GM12872 (cell line): ENCODE results near the gene MAP3K9.

Experiments used
- TF ChIP-seq, protein P1 (sequence below): IDR thresholded peaks from 3 replicates; pipeline ENCODE4 v1.5.1; 2011; ENCODE audit warnings: low read depth, mild to moderate bottlenecking, low read length, moderate library complexity; ENCODE audit not compliant: insufficient read depth

MAP3K9 gene

DNA sequence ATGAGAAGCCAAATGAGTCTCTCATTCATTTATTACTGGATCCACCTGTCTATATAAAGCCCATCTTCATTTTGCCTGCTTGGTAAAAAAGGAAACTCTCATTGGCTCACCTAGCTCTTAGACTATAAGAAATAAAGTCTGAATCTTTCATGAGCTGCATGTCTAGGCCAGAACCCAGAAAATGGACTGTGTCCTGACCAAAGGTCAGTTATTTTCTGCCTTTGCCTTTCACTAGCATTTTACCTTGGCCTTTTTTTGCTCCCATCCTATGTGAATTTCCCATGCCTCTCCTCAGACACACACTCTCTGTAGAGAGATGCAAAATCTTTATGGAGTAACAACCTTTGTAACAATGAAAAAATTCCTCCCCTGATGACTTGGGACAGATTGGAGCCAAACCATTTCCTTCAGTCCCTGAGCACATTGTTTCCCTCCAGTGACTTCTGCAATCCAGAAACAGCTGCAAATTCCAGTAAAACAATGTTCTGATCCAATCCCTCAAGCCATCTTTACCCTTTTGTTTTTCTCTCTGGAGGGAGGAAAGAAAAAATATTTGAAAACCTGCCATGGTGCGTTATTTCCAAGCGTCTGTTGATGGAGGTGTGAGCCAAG lies 33.6 kb upstream of the MAP3K9 start:
- TF ChIP-seq, protein P1, sequence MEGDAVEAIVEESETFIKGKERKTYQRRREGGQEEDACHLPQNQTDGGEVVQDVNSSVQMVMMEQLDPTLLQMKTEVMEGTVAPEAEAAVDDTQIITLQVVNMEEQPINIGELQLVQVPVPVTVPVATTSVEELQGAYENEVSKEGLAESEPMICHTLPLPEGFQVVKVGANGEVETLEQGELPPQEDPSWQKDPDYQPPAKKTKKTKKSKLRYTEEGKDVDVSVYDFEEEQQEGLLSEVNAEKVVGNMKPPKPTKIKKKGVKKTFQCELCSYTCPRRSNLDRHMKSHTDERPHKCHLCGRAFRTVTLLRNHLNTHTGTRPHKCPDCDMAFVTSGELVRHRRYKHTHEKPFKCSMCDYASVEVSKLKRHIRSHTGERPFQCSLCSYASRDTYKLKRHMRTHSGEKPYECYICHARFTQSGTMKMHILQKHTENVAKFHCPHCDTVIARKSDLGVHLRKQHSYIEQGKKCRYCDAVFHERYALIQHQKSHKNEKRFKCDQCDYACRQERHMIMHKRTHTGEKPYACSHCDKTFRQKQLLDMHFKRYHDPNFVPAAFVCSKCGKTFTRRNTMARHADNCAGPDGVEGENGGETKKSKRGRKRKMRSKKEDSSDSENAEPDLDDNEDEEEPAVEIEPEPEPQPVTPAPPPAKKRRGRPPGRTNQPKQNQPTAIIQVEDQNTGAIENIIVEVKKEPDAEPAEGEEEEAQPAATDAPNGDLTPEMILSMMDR = no peak

DNA sequence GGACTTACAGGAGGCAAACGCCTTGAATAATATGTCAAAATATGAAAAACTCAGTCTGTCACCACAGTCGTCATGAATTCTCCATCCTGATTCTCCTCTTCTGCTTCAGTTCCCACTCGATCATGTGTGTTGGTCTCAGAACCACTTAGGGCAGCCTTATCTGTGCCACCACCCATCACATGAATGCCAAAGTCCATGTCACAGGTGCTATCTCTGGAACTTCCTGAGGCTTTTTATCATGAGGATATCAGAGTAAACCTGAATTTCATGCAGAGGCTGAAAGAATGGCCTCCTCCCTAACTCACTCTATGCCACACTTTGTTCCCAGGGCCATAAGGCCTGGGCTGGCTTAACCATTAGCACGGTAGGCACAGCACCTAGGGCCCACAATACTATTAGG lies 28.8 kb upstream of the MAP3K9 start:
- TF ChIP-seq, protein P1 = no peak

GRCh38 chr14:70836946-70837345 lies 27.6 kb upstream of the MAP3K9 start:
- TF ChIP-seq, protein P1 = no peak

- TF ChIP-seq, protein P1 = no peak
These were observed 24.6 kb upstream of the MAP3K9 start for GRCh38 chr14:70833884-70834283.

DNA sequence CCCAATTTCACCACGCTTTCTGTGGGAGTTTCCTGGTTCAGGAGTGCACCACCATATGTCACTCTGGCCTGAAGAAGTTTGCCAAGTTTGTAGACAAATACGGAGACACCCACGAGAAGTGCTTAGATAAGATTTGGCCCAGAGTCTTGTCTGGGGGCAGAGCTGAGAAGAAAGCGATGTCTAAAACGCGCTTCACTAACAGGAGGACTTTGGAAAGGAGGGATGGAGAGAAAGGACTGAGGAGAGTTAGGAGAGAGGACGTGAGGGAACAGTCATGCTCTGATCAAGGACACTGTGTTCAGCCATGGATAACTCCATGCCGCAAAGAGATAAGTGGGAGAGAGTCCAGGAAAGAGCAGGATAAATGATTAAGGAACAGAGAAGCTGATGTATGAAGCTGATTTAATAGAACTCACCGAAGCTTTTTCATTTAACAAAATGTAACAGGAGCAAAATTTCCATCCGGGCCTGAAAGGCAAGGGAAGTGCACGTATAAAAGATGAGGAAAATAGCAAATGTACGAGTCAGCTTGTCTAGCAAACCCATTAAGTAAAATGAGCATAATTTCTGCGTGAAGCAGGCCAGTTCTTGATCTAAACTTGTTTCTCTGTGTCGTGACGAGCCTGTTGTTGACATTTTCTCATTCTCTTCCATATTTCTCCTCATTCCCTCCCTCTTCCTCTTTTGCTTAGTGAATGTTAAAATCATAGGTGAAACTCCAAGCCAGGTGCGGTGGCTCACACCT lies 23.4 kb upstream of the MAP3K9 start:
- TF ChIP-seq, protein P1 = no peak

- TF ChIP-seq, protein P1 = no peak
These were observed 21.9 kb upstream of the MAP3K9 start for GRCh38 chr14:70830998-70831781.

DNA sequence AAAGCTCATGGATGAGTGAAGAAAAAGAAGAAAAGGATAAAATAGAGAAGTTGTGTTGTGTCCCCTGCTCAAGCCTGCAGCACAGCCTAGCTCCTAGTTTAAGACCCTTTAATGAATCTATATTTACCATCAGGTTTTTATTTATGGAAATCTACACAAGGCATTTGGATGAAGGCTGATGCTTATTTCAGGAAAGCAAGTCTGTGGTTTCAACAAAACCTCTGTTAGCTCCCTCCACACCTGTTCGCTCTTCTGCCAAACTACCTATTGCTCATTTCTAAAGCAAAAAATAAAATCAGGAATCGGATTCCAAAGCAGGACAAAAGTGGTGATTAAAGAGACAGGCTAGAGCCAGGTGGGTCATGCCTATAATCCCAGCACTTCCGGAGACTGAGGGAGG lies 18.9 kb upstream of the MAP3K9 start:
- TF ChIP-seq, protein P1 = no peak
